Measurements from ENCODE around the gene STPG3. TPM values are rescaled to one million over a fixed set of nuclear protein-coding genes. Genes with fewer than 3 reads are reported as not detected.

Gene STPG3
- total RNA-seq, 4 donors from 2014 or later, result not detected

DNA sequence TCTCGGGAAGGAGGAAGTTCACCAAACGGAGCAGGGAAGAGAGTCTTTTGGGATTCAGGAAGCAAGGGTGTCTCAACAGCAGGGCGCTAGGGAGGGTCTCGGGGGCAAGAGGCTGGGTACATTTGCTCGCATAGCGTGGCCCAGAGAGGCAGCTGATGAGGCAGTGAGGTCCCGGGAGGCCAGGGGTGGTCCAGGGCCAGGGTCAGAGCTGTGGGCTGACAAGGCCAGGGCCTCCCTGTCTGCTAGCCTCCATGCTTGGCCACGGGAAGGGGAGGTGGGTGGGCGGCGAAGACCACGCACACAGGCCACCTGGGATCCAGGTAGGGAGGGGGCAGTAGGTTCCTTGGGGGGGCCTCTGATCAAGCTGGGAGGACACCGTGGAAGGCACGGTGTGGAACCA is 39.6 kb upstream of the STPG3 start:
- no peak overlapping the region for H3K27ac ChIP-seq
- WGBS, 2 donors (ENCODE audit: low coverage in 1 of 2), result 76 to 82% methylated on average over 2 to 7 of the region's 13 CpGs
- H3K9me3 ChIP-seq, result no peaks in the 10 kb centered on the region
- ATAC-seq, result no peak
- TF ChIP-seq POLR2A (IDR thresholded peaks at IDR 0.05) (no peak), POLR2AphosphoS5 (IDR thresholded peaks at IDR 0.05) (no peak), EP300 (IDR thresholded peaks at IDR 0.05) (no peak)
- TF ChIP-seq, protein P1, sequence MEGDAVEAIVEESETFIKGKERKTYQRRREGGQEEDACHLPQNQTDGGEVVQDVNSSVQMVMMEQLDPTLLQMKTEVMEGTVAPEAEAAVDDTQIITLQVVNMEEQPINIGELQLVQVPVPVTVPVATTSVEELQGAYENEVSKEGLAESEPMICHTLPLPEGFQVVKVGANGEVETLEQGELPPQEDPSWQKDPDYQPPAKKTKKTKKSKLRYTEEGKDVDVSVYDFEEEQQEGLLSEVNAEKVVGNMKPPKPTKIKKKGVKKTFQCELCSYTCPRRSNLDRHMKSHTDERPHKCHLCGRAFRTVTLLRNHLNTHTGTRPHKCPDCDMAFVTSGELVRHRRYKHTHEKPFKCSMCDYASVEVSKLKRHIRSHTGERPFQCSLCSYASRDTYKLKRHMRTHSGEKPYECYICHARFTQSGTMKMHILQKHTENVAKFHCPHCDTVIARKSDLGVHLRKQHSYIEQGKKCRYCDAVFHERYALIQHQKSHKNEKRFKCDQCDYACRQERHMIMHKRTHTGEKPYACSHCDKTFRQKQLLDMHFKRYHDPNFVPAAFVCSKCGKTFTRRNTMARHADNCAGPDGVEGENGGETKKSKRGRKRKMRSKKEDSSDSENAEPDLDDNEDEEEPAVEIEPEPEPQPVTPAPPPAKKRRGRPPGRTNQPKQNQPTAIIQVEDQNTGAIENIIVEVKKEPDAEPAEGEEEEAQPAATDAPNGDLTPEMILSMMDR (IDR thresholded peaks at IDR 0.05), result no peak
- peaks cover 0 to 52% of the 10 kb centered on the region in 2 donors for H3K36me3 ChIP-seq
- no peaks in the 10 kb centered on the region for H3K27me3 ChIP-seq
- H3K4me3 ChIP-seq, result no peak overlapping the region
- peaks cover 1 to 13% (median 4%) of the 10 kb centered on the region in 3 donors for H3K4me1 ChIP-seq

DNA sequence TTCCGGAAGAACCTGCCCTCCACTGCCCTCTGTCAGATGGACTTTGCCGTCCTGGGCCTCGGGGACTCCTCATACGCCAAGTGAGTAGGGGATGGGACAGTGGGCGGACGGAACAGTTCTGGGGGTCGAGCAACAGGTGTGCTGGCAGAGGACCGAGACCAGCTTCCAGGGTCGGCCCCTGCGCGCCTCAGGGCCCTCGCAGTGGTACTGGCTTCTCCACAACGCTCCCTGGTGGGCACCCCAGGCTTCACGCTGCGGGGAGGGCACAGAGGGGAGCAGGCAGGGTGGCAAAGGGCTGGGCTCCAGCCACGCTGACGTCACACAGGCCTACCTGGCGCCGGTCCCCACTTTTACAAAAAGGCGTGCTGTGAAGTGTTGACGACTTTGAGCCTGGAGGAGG is 38.6 kb upstream of the STPG3 start:
- Histone ChIP-seq H3K27ac (no peak overlapping the region), H3K4me1 (peaks cover 0 to 9% (median under 1%) of the 10 kb centered on the region in 3 donors), H3K9me3 (no peaks in the 10 kb centered on the region), H3K4me3 (no peak overlapping the region), H3K36me3 (peaks cover 0 to 53% of the 10 kb centered on the region in 2 donors), H3K27me3 (no peaks in the 10 kb centered on the region)
- TF ChIP-seq, protein P1 (IDR thresholded peaks at IDR 0.05), result no peak
- TF ChIP-seq EP300 (IDR thresholded peaks at IDR 0.05), result no peak
- no peak for ATAC-seq
- no CpG with 5 or more reads among the region's 21 CpGs for WGBS, 2 donors (ENCODE audit: low coverage in 1 of 2)

DNA sequence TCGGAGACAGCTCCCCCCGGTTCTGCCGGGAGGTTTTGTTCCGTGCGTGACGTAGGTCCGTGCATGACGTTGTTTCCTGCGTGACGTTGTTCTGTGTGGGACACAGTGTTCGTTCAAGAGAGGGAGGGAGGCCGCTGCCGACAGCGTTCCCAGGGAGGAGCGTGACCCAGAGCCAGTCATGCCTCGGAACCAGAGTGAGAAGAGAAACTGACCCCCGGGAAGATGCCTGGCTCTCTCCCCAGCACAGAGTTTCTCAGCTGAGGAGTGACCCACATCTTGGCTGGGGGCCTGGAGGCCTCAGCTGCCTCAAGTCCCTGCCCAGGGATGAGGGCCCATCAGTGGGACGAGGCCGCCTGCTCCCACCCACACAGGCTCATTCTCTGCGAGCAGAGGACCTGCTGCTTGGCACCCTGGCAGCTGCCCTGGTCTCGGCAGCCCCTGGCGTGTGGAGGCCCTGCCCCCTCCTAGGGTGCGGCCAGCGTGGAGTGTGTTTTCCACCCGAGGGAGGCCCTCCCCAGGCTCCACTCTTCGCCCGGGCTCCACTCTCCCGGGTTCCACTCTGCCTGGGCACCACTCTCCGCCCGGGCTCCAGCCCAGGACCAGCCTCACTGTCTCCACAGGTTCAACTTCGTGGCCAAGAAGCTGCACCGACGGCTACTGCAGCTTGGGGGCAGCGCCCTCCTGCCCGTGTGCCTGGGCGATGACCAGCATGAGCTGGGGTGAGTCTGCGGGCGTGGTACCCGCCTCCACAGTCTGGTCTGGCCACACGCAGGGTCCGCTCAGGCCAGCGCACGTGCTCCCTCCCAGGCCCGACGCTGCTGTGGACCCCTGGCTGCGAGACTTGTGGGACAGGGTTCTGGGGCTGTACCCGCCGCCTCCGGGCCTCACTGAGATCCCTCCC is 37.7 kb upstream of the STPG3 start:
- no peaks in the 10 kb centered on the region for H3K9me3 ChIP-seq
- WGBS, 2 donors (ENCODE audit: low coverage in 1 of 2), result 83% methylated on average over 12 of the region's 49 CpGs; no CpG with 5 or more reads in 1 of the 2 donors
- H3K4me1 ChIP-seq, result peaks cover 0 to 15% (median 3%) of the 10 kb centered on the region in 3 donors
- no peak for ATAC-seq
- no peak overlapping the region for H3K27ac ChIP-seq
- H3K27me3 ChIP-seq, result no peaks in the 10 kb centered on the region
- H3K4me3 ChIP-seq, result no peak overlapping the region
- peaks cover 0 to 49% of the 10 kb centered on the region in 2 donors for H3K36me3 ChIP-seq
- TF ChIP-seq POLR2A (IDR thresholded peaks at IDR 0.05) (no peak), POLR2AphosphoS5 (IDR thresholded peaks at IDR 0.05) (no peak)

DNA sequence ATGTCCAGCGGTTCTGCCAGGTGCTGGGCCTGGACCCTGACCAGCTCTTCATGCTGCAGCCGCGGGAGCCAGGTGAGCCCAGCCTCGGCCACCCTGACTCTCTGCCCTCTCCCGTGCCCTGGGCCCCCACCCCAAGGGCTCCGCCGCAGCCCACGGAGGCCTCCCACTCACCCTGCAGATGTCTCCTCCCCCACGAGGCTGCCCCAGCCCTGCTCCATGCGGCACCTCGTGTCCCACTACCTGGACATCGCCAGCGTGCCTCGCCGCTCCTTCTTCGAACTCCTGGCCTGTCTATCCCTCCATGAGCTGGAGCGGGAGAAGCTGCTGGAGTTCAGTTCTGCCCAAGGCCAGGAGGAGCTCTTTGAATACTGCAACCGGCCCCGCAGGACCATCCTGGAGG is 36.5 kb upstream of the STPG3 start:
- ATAC-seq, result no peak
- H3K36me3 ChIP-seq, result peaks cover 0 to 39% of the 10 kb centered on the region in 2 donors
- no peak overlapping the region for H3K4me3 ChIP-seq
- 80 to 96% methylated on average over 3 to 5 of the region's 19 CpGs for WGBS, 2 donors (ENCODE audit: low coverage in 1 of 2)
- TF ChIP-seq POLR2AphosphoS5 (IDR thresholded peaks at IDR 0.05) (no peak), POLR2A (IDR thresholded peaks at IDR 0.05) (no peak), EP300 (IDR thresholded peaks at IDR 0.05) (no peak)
- TF ChIP-seq, protein P1 (IDR thresholded peaks at IDR 0.05), result no peak
- no peaks in the 10 kb centered on the region for H3K9me3 ChIP-seq
- H3K27me3 ChIP-seq, result no peaks in the 10 kb centered on the region
- peaks cover 0 to 21% (median 3%) of the 10 kb centered on the region in 3 donors for H3K4me1 ChIP-seq
- H3K27ac ChIP-seq, result no peak overlapping the region

DNA sequence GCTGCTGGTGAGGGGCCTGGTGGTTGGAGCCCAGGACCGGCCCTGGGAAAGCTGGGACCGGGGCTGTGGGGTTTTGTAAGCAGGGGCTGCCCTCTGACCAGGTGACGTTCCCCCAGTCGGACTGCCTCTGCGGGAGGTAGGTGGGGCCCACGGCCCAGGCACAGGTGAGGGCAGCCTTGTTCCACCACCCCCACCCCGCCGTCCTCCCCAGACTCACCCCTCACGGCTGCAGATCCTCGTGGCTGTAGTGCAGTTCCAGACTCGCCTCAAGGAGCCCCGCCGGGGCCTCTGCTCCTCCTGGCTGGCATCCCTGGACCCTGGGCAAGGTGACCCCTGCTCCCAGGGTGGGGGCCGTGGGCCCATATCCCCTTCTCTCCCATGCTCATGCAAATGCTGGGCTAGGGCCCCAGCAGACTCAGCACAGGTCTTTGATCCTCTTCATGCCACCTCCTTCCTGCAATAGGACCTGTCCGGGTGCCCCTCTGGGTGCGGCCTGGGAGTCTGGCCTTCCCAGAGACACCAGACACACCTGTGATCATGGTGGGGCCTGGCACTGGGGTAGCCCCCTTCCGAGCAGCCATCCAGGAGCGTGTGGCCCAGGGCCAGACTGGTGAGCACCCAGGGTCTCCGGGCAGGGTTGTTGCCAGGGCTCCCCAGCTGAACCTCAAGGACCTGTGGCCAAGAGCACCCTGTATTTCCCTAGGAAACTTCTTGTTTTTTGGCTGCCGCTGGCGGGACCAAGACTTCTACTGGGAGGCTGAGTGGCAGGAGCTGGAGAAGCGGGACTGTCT is 35.7 kb upstream of the STPG3 start:
- H3K9me3 ChIP-seq, result no peaks in the 10 kb centered on the region
- WGBS, 2 donors (ENCODE audit: low coverage in 1 of 2), result 80% methylated on average over 2 of the region's 22 CpGs; no CpG with 5 or more reads in 1 of the 2 donors
- H3K4me1 ChIP-seq, result peaks cover 0 to 21% (median 3%) of the 10 kb centered on the region in 3 donors
- TF ChIP-seq, protein P1 (IDR thresholded peaks at IDR 0.05), result no peak
- TF ChIP-seq EP300 (IDR thresholded peaks at IDR 0.05) (no peak), POLR2A (IDR thresholded peaks at IDR 0.05) (no peak), POLR2AphosphoS5 (IDR thresholded peaks at IDR 0.05) (no peak)
- H3K27ac ChIP-seq, result no peak overlapping the region
- peaks cover 0 to 31% of the 10 kb centered on the region in 2 donors for H3K36me3 ChIP-seq
- no peak overlapping the region for H3K4me3 ChIP-seq
- ATAC-seq, result no peak
- H3K27me3 ChIP-seq, result no peaks in the 10 kb centered on the region
